HL-60 (cell line): ENCODE measurements around the gene KIAA1210.
"Not testable (repeated sequence)": the region's sequence is repeated elsewhere in the genome, so short reads cannot be mapped to it uniquely, and the experiment has no call there.

Source experiments
- DNase-seq, 2 experiments: peaks; one replicate each; pipeline ENCODE4 v3.0.0-alpha.2; 2010 to 2020; ENCODE audit warnings: low read depth in 1 of 2, low spot score in 1 of 2
- H3K27ac ChIP-seq: fragments of 250-450 bp; sonication (Bioruptor Pico); replicated peaks from 2 replicates; pipeline ENCODE4 v1.5.1; 2020; ENCODE audit warnings: mild to moderate bottlenecking, moderate library complexity
- H3K27me3 ChIP-seq: fragments of 250-450 bp; sonication (Bioruptor Pico); 2 replicates; pipeline ENCODE4 v1.5.1; 2021; ENCODE audit warnings: mild to moderate bottlenecking, moderate library complexity; ENCODE audit not compliant: insufficient read depth, poor library complexity, severe bottlenecking
- H3K4me3 ChIP-seq: replicated peaks from 2 replicates; pipeline ENCODE4 v1.5.1; 2011; ENCODE audit warnings: mild to moderate bottlenecking, control low read depth, low read length; ENCODE audit not compliant: insufficient read depth
- GABPA ChIP-seq: IDR thresholded peaks from 2 replicates; pipeline ENCODE4 v1.6.1; 2012; ENCODE audit warnings: low read depth
- POLR2AphosphoS5 ChIP-seq: IDR thresholded peaks from 2 replicates; pipeline ENCODE4 v1.6.1; 2012; ENCODE audit warnings: low read depth
- SPI1 ChIP-seq: IDR thresholded peaks from 2 replicates; pipeline ENCODE4 v1.6.1; 2012; ENCODE audit warnings: low read depth, mild to moderate bottlenecking, borderline replicate concordance
- TF ChIP-seq, protein P1 (sequence below): IDR thresholded peaks from 2 replicates; pipeline ENCODE4 v1.6.1; 2012; ENCODE audit warnings: low read depth; ENCODE audit not compliant: insufficient replicate concordance
- TF ChIP-seq, protein P2 (sequence below): IDR thresholded peaks from one replicate; pipeline ENCODE4 v1.5.1; 2011; ENCODE audit warnings: low read length, control low read depth, inconsistent platforms; ENCODE audit not compliant: insufficient read depth

The KIAA1210 gene

DNA sequence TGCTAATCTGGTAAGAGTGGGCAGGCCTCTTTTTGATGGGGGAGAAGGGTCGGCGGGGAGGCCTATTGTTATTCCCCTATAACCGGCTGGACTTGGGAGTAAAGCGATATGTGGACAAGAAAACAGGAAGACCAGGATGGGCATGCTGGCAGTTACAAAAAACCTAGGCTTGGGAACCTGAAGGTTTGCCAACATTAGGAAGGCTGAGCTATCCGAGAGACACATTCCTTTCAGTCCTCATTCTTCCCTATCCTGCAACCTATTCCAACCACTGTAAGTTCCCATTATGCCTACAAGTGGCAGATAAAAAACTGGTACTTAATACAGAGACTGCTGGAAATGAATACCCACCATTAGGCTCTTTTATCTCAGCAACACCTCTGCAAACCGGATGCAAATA is 87.2 kb downstream of the KIAA1210 start:
- H3K27me3 ChIP-seq, result no peaks in the 10 kb centered on the region
- no peak overlapping the region for H3K4me3 ChIP-seq
- no peak for DNase-seq
- no peak for TF ChIP-seq POLR2AphosphoS5
- TF ChIP-seq, protein P1, sequence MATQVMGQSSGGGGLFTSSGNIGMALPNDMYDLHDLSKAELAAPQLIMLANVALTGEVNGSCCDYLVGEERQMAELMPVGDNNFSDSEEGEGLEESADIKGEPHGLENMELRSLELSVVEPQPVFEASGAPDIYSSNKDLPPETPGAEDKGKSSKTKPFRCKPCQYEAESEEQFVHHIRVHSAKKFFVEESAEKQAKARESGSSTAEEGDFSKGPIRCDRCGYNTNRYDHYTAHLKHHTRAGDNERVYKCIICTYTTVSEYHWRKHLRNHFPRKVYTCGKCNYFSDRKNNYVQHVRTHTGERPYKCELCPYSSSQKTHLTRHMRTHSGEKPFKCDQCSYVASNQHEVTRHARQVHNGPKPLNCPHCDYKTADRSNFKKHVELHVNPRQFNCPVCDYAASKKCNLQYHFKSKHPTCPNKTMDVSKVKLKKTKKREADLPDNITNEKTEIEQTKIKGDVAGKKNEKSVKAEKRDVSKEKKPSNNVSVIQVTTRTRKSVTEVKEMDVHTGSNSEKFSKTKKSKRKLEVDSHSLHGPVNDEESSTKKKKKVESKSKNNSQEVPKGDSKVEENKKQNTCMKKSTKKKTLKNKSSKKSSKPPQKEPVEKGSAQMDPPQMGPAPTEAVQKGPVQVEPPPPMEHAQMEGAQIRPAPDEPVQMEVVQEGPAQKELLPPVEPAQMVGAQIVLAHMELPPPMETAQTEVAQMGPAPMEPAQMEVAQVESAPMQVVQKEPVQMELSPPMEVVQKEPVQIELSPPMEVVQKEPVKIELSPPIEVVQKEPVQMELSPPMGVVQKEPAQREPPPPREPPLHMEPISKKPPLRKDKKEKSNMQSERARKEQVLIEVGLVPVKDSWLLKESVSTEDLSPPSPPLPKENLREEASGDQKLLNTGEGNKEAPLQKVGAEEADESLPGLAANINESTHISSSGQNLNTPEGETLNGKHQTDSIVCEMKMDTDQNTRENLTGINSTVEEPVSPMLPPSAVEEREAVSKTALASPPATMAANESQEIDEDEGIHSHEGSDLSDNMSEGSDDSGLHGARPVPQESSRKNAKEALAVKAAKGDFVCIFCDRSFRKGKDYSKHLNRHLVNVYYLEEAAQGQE, result no peak
- TF ChIP-seq, protein P2, sequence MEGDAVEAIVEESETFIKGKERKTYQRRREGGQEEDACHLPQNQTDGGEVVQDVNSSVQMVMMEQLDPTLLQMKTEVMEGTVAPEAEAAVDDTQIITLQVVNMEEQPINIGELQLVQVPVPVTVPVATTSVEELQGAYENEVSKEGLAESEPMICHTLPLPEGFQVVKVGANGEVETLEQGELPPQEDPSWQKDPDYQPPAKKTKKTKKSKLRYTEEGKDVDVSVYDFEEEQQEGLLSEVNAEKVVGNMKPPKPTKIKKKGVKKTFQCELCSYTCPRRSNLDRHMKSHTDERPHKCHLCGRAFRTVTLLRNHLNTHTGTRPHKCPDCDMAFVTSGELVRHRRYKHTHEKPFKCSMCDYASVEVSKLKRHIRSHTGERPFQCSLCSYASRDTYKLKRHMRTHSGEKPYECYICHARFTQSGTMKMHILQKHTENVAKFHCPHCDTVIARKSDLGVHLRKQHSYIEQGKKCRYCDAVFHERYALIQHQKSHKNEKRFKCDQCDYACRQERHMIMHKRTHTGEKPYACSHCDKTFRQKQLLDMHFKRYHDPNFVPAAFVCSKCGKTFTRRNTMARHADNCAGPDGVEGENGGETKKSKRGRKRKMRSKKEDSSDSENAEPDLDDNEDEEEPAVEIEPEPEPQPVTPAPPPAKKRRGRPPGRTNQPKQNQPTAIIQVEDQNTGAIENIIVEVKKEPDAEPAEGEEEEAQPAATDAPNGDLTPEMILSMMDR, result no peak
- no peak overlapping the region for H3K27ac ChIP-seq

DNA sequence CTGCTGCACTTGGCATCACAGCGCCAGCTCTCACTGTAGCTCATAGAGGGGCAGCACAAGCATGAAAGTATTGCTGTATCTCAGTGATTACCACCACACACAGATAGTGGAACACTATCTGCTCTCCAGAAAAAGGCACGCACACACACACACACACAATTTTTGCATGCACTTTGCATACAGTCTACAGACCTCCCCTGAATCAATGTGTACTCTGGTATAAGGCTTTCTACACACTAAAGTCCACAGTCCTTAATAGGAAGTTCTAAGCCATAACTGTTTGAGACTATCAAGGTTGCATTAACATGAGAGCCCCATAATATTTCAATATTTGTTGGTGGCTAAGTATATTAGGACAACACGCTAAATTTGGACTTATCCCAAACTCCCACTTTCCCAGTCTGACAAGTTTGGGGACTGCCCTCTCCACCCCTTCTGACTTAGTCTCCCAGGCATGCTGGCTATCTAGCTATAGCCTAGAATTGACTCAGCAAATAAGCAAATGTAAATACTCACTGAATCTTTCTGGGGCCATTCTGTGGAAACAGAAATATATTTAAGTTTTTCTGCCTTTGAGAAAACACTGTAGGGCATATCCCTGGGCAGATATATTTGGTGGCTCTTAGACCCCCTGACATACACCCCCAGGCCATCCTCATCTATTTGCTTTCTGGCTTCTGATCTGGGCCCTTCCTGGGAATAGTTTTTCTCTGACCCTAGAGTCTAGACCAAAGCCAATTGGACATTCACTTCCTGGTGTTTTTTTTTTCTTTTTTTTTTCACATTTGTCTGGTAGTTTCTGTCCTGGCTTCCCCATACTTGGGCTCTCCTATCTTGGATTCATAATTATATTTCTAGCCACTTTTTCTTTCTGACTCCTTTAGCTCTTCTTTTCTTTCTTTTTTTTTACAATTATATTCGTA is 91.2 kb downstream of the KIAA1210 start:
- Histone ChIP-seq H3K4me3 (no peak overlapping the region), H3K27me3 (no peaks in the 10 kb centered on the region), H3K27ac (no peak overlapping the region)
- no peak for DNase-seq
- TF ChIP-seq, protein P1, result no peak
- TF ChIP-seq, protein P2, result no peak

DNA sequence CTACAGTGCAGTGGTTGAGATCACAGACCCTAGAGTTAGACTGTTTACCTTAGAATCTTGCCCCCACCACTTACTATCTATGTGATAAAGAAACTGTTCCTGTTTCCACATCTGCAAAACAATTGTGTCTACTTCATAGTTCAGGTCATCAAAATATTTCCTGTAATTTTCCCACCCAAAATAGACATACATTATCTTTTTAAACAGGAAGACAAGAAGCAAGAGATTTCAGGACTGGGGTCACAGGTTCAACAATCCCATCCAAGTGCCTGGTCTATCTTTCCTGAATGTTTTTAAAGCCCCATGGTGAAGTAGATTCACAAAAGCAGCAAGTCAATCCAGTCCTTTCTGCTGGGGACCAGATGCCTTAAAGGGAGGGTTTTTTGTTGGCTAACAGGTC is 96.6 kb downstream of the KIAA1210 start:
- no peaks in the 10 kb centered on the region for H3K27me3 ChIP-seq
- no peak overlapping the region for H3K27ac ChIP-seq
- TF ChIP-seq SPI1 (no peak), POLR2AphosphoS5 (no peak), GABPA (no peak)
- TF ChIP-seq, protein P1, result no peak
- TF ChIP-seq, protein P2, result no peak
- DNase-seq, result no peak
- no peak overlapping the region for H3K4me3 ChIP-seq

DNA sequence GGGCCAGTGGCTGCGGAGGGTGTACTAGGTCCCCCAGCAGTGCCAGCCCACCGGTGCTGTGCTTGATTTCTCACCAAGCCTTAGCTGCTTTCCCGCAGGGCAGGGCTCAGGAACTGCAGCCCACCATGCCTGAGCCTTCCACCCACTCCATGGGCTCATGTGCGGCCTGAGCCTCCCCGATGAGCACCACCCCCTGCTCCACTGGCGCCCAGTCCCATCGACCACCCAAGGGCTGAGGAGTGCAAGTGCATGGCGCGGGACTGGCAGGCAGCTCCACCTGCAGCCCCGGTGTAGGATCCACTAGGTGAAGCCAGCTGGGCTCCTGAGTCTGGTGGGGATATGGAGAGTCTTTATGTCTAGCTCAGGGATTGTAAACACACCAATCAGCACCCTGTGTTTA is 98.0 kb downstream of the KIAA1210 start:
- not testable (repeated sequence) for H3K4me3 ChIP-seq, H3K27me3 ChIP-seq, DNase-seq, H3K27ac ChIP-seq
